Neuronal stem cell (in vitro differentiated cells): ENCODE data around the gene KLF11.
"Not testable (repeated sequence)": the region's sequence is repeated elsewhere in the genome, so short reads cannot be mapped to it uniquely, and the experiment has no call there.

Experiments
- DNase-seq: peaks from one replicate; pipeline ENCODE4 v3.0.0-alpha.2; 2013; ENCODE audit warnings: low spot score
- H2AFZ ChIP-seq: one replicate; pipeline ENCODE4 v1.6.1; 2013; ENCODE audit warnings: mild to moderate bottlenecking, low read length, inconsistent platforms
- H2AK5ac ChIP-seq: 2 replicates; pipeline ENCODE4 v1.6.1; 2013; ENCODE audit warnings: low read depth, mild to moderate bottlenecking, inconsistent platforms, low read length, moderate library complexity, mixed read lengths
- H2BK120ac ChIP-seq: 2 replicates; pipeline ENCODE4 v1.6.1; 2013; ENCODE audit warnings: low read depth, mild to moderate bottlenecking, inconsistent platforms, low read length, moderate library complexity, mixed read lengths
- H2BK12ac ChIP-seq: one replicate; pipeline ENCODE4 v1.6.1; 2013; ENCODE audit warnings: low read length, inconsistent platforms
- H2BK15ac ChIP-seq: 2 replicates; pipeline ENCODE4 v1.6.1; 2013; ENCODE audit warnings: mild to moderate bottlenecking, low read length, inconsistent platforms, mixed read lengths
- H2BK5ac ChIP-seq: one replicate; pipeline ENCODE4 v1.6.1; 2013; ENCODE audit warnings: inconsistent platforms, mild to moderate bottlenecking, low read length, moderate library complexity
- H3K14ac ChIP-seq: one replicate; pipeline ENCODE4 v1.6.1; 2013; ENCODE audit warnings: low read length, inconsistent platforms
- H3K18ac ChIP-seq: 2 replicates; pipeline ENCODE4 v1.6.1; 2013; ENCODE audit warnings: low read length, inconsistent platforms
- H3K23ac ChIP-seq: 2 replicates; pipeline ENCODE4 v1.6.1; 2013; ENCODE audit warnings: low read depth, mild to moderate bottlenecking, mixed read lengths, low read length, inconsistent platforms; ENCODE audit not compliant: poor library complexity
- H3K27ac ChIP-seq: replicated peaks from 3 replicates; pipeline ENCODE4 v1.5.1; 2013; ENCODE audit warnings: low read length, inconsistent platforms
- H3K27me3 ChIP-seq, 3 experiments: 2 replicates each; pipeline ENCODE4 v1.6.1; 2013; ENCODE audit warnings: low read length in 3 of 3, mild to moderate bottlenecking in 2 of 3, inconsistent platforms in 1 of 3, low read depth in 1 of 3, mixed read lengths in 1 of 3, moderate library complexity in 1 of 3; ENCODE audit not compliant: control insufficient read depth in 3 of 3, insufficient read depth in 3 of 3
- H3K36me3 ChIP-seq, 2 donors: replicated peaks in 1 of 2; 2 replicates each; pipeline ENCODE4 v1.6.1; 2013; ENCODE audit warnings: low read length in 2 of 2; ENCODE audit not compliant: control insufficient read depth in 2 of 2, insufficient read depth in 2 of 2
- H3K4ac ChIP-seq: 2 replicates; pipeline ENCODE4 v1.6.1; 2013; ENCODE audit warnings: inconsistent platforms, mild to moderate bottlenecking, low read length, moderate library complexity
- H3K4me1 ChIP-seq, 2 donors: 1 replicate in 1 of 2; 2 replicates in 1 of 2; pipeline ENCODE4 v1.6.1; 2013; ENCODE audit warnings: low read length in 2 of 2, low read depth in 1 of 2; ENCODE audit not compliant: control insufficient read depth in 2 of 2, insufficient read depth in 1 of 2
- H3K4me2 ChIP-seq: one replicate; pipeline ENCODE4 v1.6.1; 2013; ENCODE audit warnings: mild to moderate bottlenecking, low read length, inconsistent platforms; ENCODE audit not compliant: insufficient read depth, poor library complexity, severe bottlenecking
- H3K4me3 ChIP-seq, 2 donors: 2 replicates each; pipeline ENCODE4 v1.5.1; 2013; ENCODE audit warnings: low read length in 2 of 2, mild to moderate bottlenecking in 2 of 2, inconsistent platforms in 1 of 2, moderate library complexity in 1 of 2
- H3K79me1 ChIP-seq: one replicate; pipeline ENCODE4 v1.6.1; 2013; ENCODE audit warnings: low read depth, mild to moderate bottlenecking, inconsistent platforms, low read length, moderate library complexity
- H3K9ac ChIP-seq: one replicate; pipeline ENCODE4 v1.6.1; 2013; ENCODE audit warnings: mild to moderate bottlenecking, low read depth, low read length, inconsistent platforms; ENCODE audit not compliant: poor library complexity
- H3K9me3 ChIP-seq, 2 donors: replicated peaks in 1 of 2; 2 replicates each; pipeline versions ENCODE3 to v1.6.1; 2013; ENCODE audit warnings: low read length in 2 of 2, mild to moderate bottlenecking in 2 of 2, inconsistent platforms in 1 of 2, low read depth in 1 of 2, mixed read lengths in 1 of 2, moderate library complexity in 1 of 2; ENCODE audit not compliant: control insufficient read depth in 2 of 2, insufficient read depth in 1 of 2
- H4K8ac ChIP-seq: one replicate; pipeline ENCODE4 v1.6.1; 2013; ENCODE audit warnings: low read depth, mild to moderate bottlenecking, inconsistent platforms, low read length, moderate library complexity
- H4K91ac ChIP-seq: one replicate; pipeline ENCODE4 v1.6.1; 2013; ENCODE audit warnings: low read length, low read depth, mild to moderate bottlenecking, inconsistent platforms; ENCODE audit not compliant: poor library complexity
- WGBS, 2 donors: extraction: QIAGEN DNeasy Blood & Tissue Kit; methylation state at CpG; one replicate each; pipeline ENCODE4 v1.1.7; 2013; ENCODE audit warnings: missing lambda C conversion rate in 2 of 2, mixed read lengths in 1 of 2; ENCODE audit not compliant: insufficient read length in 2 of 2, insufficient replicate concordance in 1 of 2; ENCODE audit errors: extremely low coverage in 2 of 2; 5-methylcytosine and 5-hydroxymethylcytosine counted together

KLF11 gene

GRCh38 chr2:10012366-10012962 is 30.9 kb upstream of the KLF11 start:
- not testable (repeated sequence) for H3K9me3 ChIP-seq, H3K4me1 ChIP-seq, H3K36me3 ChIP-seq, H2AFZ ChIP-seq, H3K14ac ChIP-seq, H3K27me3 ChIP-seq, H4K91ac ChIP-seq, H3K27ac ChIP-seq, H2BK12ac ChIP-seq, H3K18ac ChIP-seq, H3K4ac ChIP-seq, DNase-seq, H3K9ac ChIP-seq, H2BK120ac ChIP-seq, H2BK5ac ChIP-seq, H2BK15ac ChIP-seq
- peak overlapping the region in 1 of 2 donors; percentile 41 for H3K4me3 ChIP-seq
- peak overlapping the region; percentile 56 for H4K8ac ChIP-seq
- peak overlapping the region; percentile 60 for H2AK5ac ChIP-seq
- H3K23ac ChIP-seq = peak overlapping the region; percentile 0
- H3K79me1 ChIP-seq = peaks cover 11% of the 10 kb centered on the region
- no CpG with 5 or more reads among the region's 37 CpGs for WGBS, 2 donors
- peak overlapping the region; percentile 2 for H3K4me2 ChIP-seq

DNA sequence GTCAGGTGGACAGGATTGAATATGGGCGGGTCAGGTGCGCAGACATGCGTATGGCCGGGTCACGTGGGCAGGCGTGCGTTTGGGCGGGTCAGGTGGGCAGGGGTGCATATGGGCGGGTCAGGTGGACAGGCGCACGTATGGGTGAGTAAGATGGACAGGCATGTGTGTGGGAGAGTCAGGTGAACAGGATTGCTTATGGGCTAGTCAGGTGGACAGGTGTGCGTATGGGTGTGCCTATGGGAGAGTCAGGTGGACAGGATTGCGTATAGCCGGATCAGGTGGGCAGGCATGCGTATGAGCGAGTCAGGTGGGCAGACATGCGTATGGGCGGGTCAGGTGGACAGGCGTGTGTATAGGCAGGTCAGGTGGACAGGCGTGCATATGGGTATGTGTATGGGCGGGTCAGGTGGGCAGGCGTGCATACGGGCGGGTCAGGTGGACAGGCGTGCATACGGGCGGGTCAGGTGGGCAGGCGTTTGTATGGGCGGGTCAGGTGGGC is 30.3 kb upstream of the KLF11 start:
- Histone ChIP-seq H3K27ac (no peak overlapping the region), H3K27me3 (peaks cover 0 to 10% (median 0%) of the 10 kb centered on the region in 3 experiments), H4K8ac (peak overlapping the region; percentile 56), H3K9ac (peak overlapping the region; percentile 37), H2BK12ac (no peak overlapping the region), H2AK5ac (peak overlapping the region; percentile 60), H3K18ac (no peak overlapping the region), H3K4me1 (peaks cover 5 to 7% of the 10 kb centered on the region in 2 donors), H2BK5ac (no peak overlapping the region), H3K79me1 (peaks cover 11% of the 10 kb centered on the region), H2BK15ac (no peak overlapping the region), H4K91ac (no peak overlapping the region), H2BK120ac (no peak overlapping the region), H3K14ac (no peak overlapping the region), H3K4me2 (no peak overlapping the region), H2AFZ (no peak overlapping the region), H3K36me3 (no peaks in the 10 kb centered on the region), H3K23ac (peak overlapping the region; percentile 0), H3K4me3 (peak overlapping the region in 1 of 2 donors; percentile 41), H3K4ac (no peak overlapping the region), H3K9me3 (peaks cover 1 to 4% of the 10 kb centered on the region in 2 donors)
- no CpG with 5 or more reads among the region's 29 CpGs for WGBS, 2 donors
- no peak for DNase-seq

DNA sequence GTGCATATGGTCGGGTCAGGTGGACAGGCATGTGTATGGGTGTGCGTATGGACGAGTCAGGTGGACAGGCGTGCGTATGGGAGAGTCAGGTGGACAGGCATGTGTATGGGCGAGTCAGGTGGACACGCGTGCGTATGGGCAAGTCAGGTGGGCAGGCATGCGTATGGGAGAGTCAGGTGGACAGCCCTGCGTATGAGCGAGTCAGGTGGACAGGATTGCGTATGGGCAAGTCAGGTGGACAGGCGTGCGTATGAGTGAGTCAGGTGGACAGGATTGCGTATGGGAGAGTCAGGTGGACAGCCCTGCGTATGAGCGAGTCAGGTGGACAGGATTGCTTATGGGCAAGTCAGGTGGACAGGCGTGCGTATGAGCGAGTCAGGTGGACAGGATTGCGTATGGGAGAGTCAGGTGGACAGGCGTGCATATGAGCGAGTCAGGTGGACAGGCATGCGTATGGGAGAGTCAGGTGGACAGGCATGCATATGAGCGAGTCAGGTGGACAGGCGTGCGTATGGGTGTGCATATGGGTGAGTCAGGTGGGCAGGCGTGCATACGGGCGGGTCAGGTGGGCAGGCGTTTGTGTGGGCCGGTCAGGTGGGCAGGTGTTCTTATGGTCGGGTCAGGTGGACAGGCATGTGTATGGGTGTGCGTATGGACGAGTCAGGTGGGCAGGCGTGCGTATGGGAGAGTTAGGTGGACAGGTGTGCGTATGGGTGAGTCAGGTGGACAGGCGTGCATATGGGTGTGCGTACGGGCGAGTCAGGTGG is 29.5 kb upstream of the KLF11 start:
- H3K36me3 ChIP-seq, H4K8ac ChIP-seq, H2BK5ac ChIP-seq, H3K4me2 ChIP-seq, H2AFZ ChIP-seq, H3K9me3 ChIP-seq, H3K9ac ChIP-seq, H3K27ac ChIP-seq, H2BK120ac ChIP-seq, DNase-seq, H3K4ac ChIP-seq, H3K4me1 ChIP-seq, H2BK15ac ChIP-seq, H4K91ac ChIP-seq, H2AK5ac ChIP-seq: not testable (repeated sequence)
- peaks cover 0 to 10% (median 0%) of the 10 kb centered on the region in 3 experiments for H3K27me3 ChIP-seq
- H3K14ac ChIP-seq = peak overlapping the region; percentile 8
- peak overlapping the region; percentile 80 for H3K23ac ChIP-seq
- H2BK12ac ChIP-seq = peak overlapping the region; percentile 22
- H3K18ac ChIP-seq = peak overlapping the region; percentile 19
- peak overlapping the region in 1 of 2 donors; percentile 23 for H3K4me3 ChIP-seq
- H3K79me1 ChIP-seq = peaks cover 11% of the 10 kb centered on the region
- no CpG with 5 or more reads among the region's 43 CpGs for WGBS, 2 donors
